ENCODE results near the gene TRIM65.

TRIM65 gene

DNA sequence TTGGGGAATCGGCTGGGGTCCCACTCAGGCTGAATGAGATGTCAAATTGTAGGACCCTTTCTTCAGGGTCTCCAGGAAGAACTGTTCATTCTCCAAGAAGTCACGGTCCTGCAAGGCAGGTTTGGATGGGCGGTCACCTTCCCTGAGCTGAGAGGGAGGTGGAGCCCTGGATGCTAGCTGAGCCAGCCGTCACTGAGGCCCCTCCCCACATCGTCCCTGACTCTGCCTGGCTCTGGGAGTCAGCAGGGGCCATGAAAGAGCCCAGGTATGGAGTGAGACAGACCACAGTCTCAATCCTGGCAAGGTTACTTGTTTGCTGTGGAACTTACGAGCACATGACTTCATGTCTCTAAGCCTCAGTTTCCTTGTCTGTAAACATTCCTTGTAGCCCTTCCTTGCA is 13.9 kb upstream of the TRIM65 start:
- Histone ChIP-seq H4K20me1 (ENCODE audit: insufficient read depth, low read length) (no peaks in the 10 kb centered on the region), H3K9ac (ENCODE audit: low read length) (no peak overlapping the region; the same call in 1 of the 2 replicates), H3K9me2 (replicated peaks; ENCODE audit: insufficient read depth, low read length) (no peaks in the 10 kb centered on the region), H3K4me2 (ENCODE audit: low read depth, low read length) (peak overlapping the region; percentile 75; the same call in 1 of the 2 replicates), H3K79me2 (ENCODE audit: low read length) (no peaks in the 10 kb centered on the region), H3F3A (ENCODE audit: insufficient read depth, low read length) (peaks cover 17% of the 10 kb centered on the region), H3K36me3 (replicated peaks; ENCODE audit: insufficient read depth, low read length) (no peaks in the 10 kb centered on the region), H3K9me3 (replicated peaks; ENCODE audit: insufficient read depth, low read length) (no peaks in the 10 kb centered on the region), H3K4me1 (ENCODE audit: low read length) (peaks cover 14% of the 10 kb centered on the region), H3K4me3 (ENCODE audit: low read length) (peak overlapping the region; percentile 31; the same call in 1 of the 2 replicates), H3K27ac (ENCODE audit: low read length) (peak overlapping the region; percentile 68; the same call in 1 of the 2 replicates), H2AFZ (ENCODE audit: low read length) (0 out of 2 replicates have a peak overlapping the region, but pooled peaks have one; percentile 52), H3K27me3 (replicated peaks; ENCODE audit: insufficient read depth, low read length) (no peaks in the 10 kb centered on the region)
- DNase-seq: no peak
- no peak for TF ChIP-seq EZH2 (optimal IDR thresholded peaks at IDR 0.05; ENCODE audit: low read depth, low read length)

GRCh38 chr17:75909812-75910274 is 13.1 kb upstream of the TRIM65 start:
- peaks cover 14% of the 10 kb centered on the region for H3K4me1 ChIP-seq (ENCODE audit: low read length)
- no peaks in the 10 kb centered on the region for H3K36me3 ChIP-seq (replicated peaks; ENCODE audit: insufficient read depth, low read length)
- no peaks in the 10 kb centered on the region for H3K9me3 ChIP-seq (replicated peaks; ENCODE audit: insufficient read depth, low read length)
- no peaks in the 10 kb centered on the region for H3K79me2 ChIP-seq (ENCODE audit: low read length)
- H3K9me2 ChIP-seq (replicated peaks; ENCODE audit: insufficient read depth, low read length): no peaks in the 10 kb centered on the region
- H3K27me3 ChIP-seq (replicated peaks; ENCODE audit: insufficient read depth, low read length): no peaks in the 10 kb centered on the region
- no peak for DNase-seq
- H3F3A ChIP-seq (ENCODE audit: insufficient read depth, low read length): peaks cover 17% of the 10 kb centered on the region
- no peaks in the 10 kb centered on the region for H4K20me1 ChIP-seq (ENCODE audit: insufficient read depth, low read length)
- H2AFZ ChIP-seq (ENCODE audit: low read length): peak overlapping the region; percentile 52
- TF ChIP-seq, protein P1, sequence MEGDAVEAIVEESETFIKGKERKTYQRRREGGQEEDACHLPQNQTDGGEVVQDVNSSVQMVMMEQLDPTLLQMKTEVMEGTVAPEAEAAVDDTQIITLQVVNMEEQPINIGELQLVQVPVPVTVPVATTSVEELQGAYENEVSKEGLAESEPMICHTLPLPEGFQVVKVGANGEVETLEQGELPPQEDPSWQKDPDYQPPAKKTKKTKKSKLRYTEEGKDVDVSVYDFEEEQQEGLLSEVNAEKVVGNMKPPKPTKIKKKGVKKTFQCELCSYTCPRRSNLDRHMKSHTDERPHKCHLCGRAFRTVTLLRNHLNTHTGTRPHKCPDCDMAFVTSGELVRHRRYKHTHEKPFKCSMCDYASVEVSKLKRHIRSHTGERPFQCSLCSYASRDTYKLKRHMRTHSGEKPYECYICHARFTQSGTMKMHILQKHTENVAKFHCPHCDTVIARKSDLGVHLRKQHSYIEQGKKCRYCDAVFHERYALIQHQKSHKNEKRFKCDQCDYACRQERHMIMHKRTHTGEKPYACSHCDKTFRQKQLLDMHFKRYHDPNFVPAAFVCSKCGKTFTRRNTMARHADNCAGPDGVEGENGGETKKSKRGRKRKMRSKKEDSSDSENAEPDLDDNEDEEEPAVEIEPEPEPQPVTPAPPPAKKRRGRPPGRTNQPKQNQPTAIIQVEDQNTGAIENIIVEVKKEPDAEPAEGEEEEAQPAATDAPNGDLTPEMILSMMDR (IDR thresholded peaks at IDR 0.05; ENCODE audit: low read length): no peak
- no peak for TF ChIP-seq EZH2 (optimal IDR thresholded peaks at IDR 0.05; ENCODE audit: low read depth, low read length)
- TF ChIP-seq EZH2phosphoT487 (IDR thresholded peaks at IDR 0.05; ENCODE audit: low read length): no peak
- H3K4me2 ChIP-seq (ENCODE audit: low read depth, low read length): peak overlapping the region; percentile 75
- H3K27ac ChIP-seq (ENCODE audit: low read length): peak overlapping the region; percentile 68; the same call in 1 of the 2 replicates
- H3K9ac ChIP-seq (ENCODE audit: low read length): peak overlapping the region; percentile 48; the same call in 1 of the 2 replicates
- peak overlapping the region; percentile 31; the same call in 1 of the 2 replicates for H3K4me3 ChIP-seq (ENCODE audit: low read length)

DNA sequence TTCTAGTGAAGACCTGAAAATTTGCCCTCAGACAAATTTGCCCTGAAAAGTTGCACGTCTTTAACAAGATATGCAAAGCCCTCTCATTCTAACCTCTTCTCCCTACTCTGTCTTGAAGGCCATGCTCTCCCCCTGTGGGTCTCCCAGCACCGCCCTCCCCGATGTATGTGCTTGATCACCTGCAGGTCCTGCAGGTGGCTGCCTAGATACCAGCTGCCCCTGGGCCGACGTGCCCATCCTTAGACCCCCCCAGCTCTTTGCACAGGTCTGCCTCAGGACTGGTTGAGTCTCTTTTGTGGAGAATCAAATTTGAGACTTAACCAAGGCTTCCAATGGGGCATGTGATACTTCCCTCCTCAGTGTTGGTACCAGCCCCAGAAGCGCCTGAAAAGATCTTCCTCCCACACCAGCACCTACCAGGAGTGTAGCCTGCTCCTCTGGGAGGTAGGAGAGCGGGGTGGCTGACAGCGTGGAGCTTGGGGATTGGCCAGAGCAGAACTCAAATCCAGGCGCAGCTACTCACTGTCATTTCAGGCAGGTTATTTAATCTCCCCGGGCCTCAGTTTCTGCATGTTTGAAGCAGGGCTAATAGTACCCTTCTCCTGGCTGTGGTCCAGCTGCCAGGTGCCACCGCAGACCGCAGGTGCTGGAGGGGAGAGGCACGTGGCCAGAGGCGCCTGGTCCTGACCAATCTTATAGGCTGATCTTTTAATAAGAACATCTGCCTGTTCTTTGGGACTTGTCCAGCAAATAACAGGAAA is 12.5 kb upstream of the TRIM65 start:
- no peak for TF ChIP-seq EZH2phosphoT487 (IDR thresholded peaks at IDR 0.05; ENCODE audit: low read length)
- TF ChIP-seq, protein P1 (IDR thresholded peaks at IDR 0.05; ENCODE audit: low read length): no peak
- no peak for TF ChIP-seq EZH2 (optimal IDR thresholded peaks at IDR 0.05; ENCODE audit: low read depth, low read length)
- peaks cover 17% of the 10 kb centered on the region for H3F3A ChIP-seq (ENCODE audit: insufficient read depth, low read length)
- peaks cover 3% of the 10 kb centered on the region for H3K79me2 ChIP-seq (ENCODE audit: low read length)
- H3K9me3 ChIP-seq (replicated peaks; ENCODE audit: insufficient read depth, low read length): no peaks in the 10 kb centered on the region
- no peaks in the 10 kb centered on the region for H3K9me2 ChIP-seq (replicated peaks; ENCODE audit: insufficient read depth, low read length)
- no peaks in the 10 kb centered on the region for H4K20me1 ChIP-seq (ENCODE audit: insufficient read depth, low read length)
- peak overlapping the region; percentile 31 for H3K4me3 ChIP-seq (ENCODE audit: low read length)
- H2AFZ ChIP-seq (ENCODE audit: low read length): peak overlapping the region; percentile 52
- H3K4me2 ChIP-seq (ENCODE audit: low read depth, low read length): peak overlapping the region; percentile 75
- no peaks in the 10 kb centered on the region for H3K36me3 ChIP-seq (replicated peaks; ENCODE audit: insufficient read depth, low read length)
- peak overlapping the region; percentile 48; the same call in 1 of the 2 replicates for H3K9ac ChIP-seq (ENCODE audit: low read length)
- no peaks in the 10 kb centered on the region for H3K27me3 ChIP-seq (replicated peaks; ENCODE audit: insufficient read depth, low read length)
- peaks cover 14% of the 10 kb centered on the region for H3K4me1 ChIP-seq (ENCODE audit: low read length)
- H3K27ac ChIP-seq (ENCODE audit: low read length): peak overlapping the region; percentile 68; the same call in 1 of the 2 replicates
- peak; percentile 84 for DNase-seq
